Gastrocnemius medialis (tissue), 4 donors: ENCODE results near the gene COL6A2. TPM values are rescaled to one million over a fixed set of nuclear protein-coding genes. Genes with fewer than 3 reads are reported as not detected.

ENCODE experiments used
- ATAC-seq, 2 donors: fragments of 150-250 bp; one replicate each; pipeline ENCODE4 v1.9.1; 2016
- DNase-seq, 2 donors: peaks; one replicate each; pipeline ENCODE4 v3.0.0-alpha.2; 2019
- H3K27ac ChIP-seq, 4 donors: fragments of 200-600 bp; sonication (generic); 1 replicate in 1 of 4; 2 replicates in 3 of 4; pipeline ENCODE4 v1.5.1; 2016 to 2018; ENCODE audit warnings: mild to moderate bottlenecking in 2 of 4, moderate library complexity in 1 of 4
- H3K27me3 ChIP-seq, 3 donors: fragments of 200-600 bp; sonication (generic) in 2 of 3; 1 replicate in 1 of 3; 2 replicates in 2 of 3; pipeline versions ENCODE4 v1.5.1 to v1.6.0; 2016 to 2019; ENCODE audit warnings: mild to moderate bottlenecking in 1 of 3, moderate library complexity in 1 of 3
- H3K36me3 ChIP-seq, 2 donors: fragments of 200-600 bp; sonication (generic) in 1 of 2; one replicate each; pipeline ENCODE4 v1.5.1; 2017 to 2018
- H3K4me1 ChIP-seq, 2 donors: fragments of 200-600 bp; sonication (generic) in 1 of 2; one replicate each; pipeline ENCODE4 v1.5.1; 2016 to 2017; ENCODE audit warnings: mild to moderate bottlenecking in 2 of 2
- H3K4me3 ChIP-seq, 4 donors: fragments of 200-600 bp; sonication (generic) in 3 of 4; 1 replicate in 1 of 4; 2 replicates in 3 of 4; pipeline ENCODE4 v1.5.1; 2016 to 2019; ENCODE audit warnings: mild to moderate bottlenecking in 2 of 4
- H3K9me3 ChIP-seq, 3 donors: fragments of 200-600 bp; sonication (generic) in 2 of 3; 1 replicate in 1 of 3; 2 replicates in 2 of 3; pipeline ENCODE4 v1.5.1; 2016 to 2019
- POLR2A ChIP-seq, 2 donors: fragments of 450-650 bp; IDR thresholded peaks; one replicate each; pipeline ENCODE4 v1.6.1; 2017; ENCODE audit warnings: antibody characterized with exemption in 2 of 2, mild to moderate bottlenecking in 2 of 2, moderate library complexity in 2 of 2
- in situ Hi-C, 4 donors: fragments of 200-750 bp; cut with MboI; loops; one replicate each; pipeline versions ENCODE4 v1.15.0 to v1.8.0; 2017; ENCODE audit warnings: low sequenced_read_pairs in 4 of 4
- intact Hi-C: fragments of 100-400 bp; cut with DNase I; formaldehyde crosslinking; loops from one replicate; pipeline ENCODE4 v1.15.1; 2023; ENCODE audit warnings: low total_unique reads
- total RNA-seq, 4 donors: library from RNA; depleted of rRNA; stranded (reverse); fragments of >200 nt; gene quantifications; one replicate each; pipeline versions ENCODE4 v1.1.0 to v1.2.3, GENCODE V29; 2016
- TF ChIP-seq, protein P1 (sequence below), 5 experiments: fragments of 450-650 bp in 3 of 5; fragments of 200-600 bp in 2 of 5; sonication (generic) in 2 of 5; IDR thresholded peaks in 4 of 5; conservative IDR thresholded peaks in 1 of 5; 1 replicate in 4 of 5; 2 replicates in 1 of 5; pipeline ENCODE4 v1.5.1; 2016 to 2019; ENCODE audit warnings: antibody characterized with exemption in 5 of 5, mild to moderate bottlenecking in 3 of 5, moderate library complexity in 3 of 5

COL6A2 gene
- total RNA-seq, 4 donors from 2014 or later, result 44.0 to 141 (median 88.4) TPM

DNA sequence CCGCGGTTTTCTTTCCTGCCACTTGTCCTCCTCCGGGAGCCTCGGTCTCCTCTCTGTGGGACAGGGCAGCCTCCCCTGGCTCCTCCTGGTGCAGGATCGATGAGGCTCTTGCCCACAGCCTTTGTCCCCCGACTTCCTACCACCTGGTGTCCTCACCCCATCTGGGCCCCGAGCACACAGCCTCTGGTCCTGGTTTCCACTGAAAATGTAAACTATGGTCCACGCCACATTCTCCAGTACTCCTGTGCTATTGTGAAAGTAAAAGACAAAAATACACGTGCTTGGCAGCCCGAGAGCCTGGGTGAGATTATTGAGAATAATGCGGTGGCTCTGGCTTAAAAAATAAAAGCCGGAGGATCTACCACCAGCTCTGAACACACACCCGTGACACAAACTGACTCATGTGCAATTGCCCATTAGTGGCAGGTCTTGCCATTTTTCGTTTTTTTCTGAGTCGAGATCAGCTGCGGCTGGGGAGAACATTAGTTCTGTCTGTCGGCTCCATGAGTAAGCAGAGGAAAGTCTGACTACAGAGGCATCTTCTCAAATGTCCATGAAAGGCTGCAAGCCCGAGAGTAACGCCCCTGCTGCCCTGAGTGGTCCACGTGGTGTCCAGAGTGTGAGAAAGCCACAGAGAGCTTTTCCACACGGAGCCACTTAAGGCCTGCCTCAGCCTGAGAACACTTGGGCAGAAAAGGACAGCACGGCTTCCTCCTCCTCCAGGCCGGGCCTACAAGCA, 5.7 kb upstream of the COL6A2 start:
- H3K4me3 ChIP-seq, result peak overlapping the region in 3 of 4 donors; percentile 21 to 34 (median 29)
- intact Hi-C loops, result no loop called here

DNA sequence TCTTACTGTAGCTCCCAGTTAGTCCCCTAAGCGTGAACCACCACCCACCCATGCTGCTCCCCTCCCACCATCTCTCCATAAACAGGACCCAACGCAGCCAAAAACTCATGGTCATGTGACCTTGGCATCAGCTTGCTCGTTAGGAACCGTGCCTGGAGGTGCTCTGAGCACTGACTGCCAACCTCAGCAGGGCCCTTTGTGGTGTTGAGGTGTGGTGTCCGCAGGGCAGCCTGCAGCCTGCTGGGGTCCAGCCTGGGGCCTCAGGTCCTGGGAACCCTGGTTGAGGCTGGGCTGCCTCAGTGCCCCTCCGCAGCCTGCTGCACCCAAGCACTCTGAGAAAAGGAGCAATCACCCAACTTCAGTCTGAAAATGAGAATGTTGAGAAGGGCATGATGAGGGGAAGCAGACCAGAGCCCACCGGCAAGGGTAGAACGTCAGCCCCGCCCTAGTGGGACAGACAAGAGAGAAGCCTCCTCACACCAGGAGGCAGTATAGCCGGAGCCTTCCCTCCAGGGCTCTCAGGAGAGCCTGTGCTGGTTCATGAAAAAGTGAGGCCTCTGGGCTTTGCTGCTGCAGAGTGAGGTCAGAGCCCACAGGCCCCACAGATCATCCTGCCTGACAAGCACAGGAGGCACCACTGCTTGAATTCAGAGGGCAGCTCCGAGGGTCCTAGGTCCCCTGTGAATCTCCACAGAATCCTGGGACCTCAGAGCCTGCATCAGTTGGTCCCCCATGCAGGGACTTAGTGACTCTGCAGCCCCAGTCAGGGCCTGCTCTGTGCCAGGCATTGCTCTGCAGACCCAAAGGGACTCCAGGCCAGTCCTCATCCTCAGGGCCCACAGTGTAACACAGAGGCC, 4.9 kb upstream of the COL6A2 start:
- no peak for ATAC-seq
- in situ Hi-C loops, result no loop called here
- no peak for DNase-seq

More for the DNA sequence above, 5.7 kb upstream of the COL6A2 start:
- Histone ChIP-seq H3K27ac (peak overlapping the region; percentile 62 to 82 (median 75)), H3K36me3 (no peaks in the 10 kb centered on the region), H3K4me1 (no peaks in the 10 kb centered on the region), H3K9me3 (no peaks in the 10 kb centered on the region), H3K27me3 (peaks cover 3 to 9% (median 6%) of the 10 kb centered on the region in 3 donors)
- peak; percentile 83 to 91 for ATAC-seq
- in situ Hi-C loops, result no loop called here
- TF ChIP-seq, protein P1, sequence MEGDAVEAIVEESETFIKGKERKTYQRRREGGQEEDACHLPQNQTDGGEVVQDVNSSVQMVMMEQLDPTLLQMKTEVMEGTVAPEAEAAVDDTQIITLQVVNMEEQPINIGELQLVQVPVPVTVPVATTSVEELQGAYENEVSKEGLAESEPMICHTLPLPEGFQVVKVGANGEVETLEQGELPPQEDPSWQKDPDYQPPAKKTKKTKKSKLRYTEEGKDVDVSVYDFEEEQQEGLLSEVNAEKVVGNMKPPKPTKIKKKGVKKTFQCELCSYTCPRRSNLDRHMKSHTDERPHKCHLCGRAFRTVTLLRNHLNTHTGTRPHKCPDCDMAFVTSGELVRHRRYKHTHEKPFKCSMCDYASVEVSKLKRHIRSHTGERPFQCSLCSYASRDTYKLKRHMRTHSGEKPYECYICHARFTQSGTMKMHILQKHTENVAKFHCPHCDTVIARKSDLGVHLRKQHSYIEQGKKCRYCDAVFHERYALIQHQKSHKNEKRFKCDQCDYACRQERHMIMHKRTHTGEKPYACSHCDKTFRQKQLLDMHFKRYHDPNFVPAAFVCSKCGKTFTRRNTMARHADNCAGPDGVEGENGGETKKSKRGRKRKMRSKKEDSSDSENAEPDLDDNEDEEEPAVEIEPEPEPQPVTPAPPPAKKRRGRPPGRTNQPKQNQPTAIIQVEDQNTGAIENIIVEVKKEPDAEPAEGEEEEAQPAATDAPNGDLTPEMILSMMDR (IDR thresholded peaks at IDR 0.05 in 4 of 5, conservative IDR thresholded peaks at IDR 0.05 in 1 of 5), result no peak
- peak in 1 of 2 donors; percentile 50 for TF ChIP-seq POLR2A (IDR thresholded peaks at IDR 0.05)
- DNase-seq, result peak; percentile 51 to 71

DNA sequence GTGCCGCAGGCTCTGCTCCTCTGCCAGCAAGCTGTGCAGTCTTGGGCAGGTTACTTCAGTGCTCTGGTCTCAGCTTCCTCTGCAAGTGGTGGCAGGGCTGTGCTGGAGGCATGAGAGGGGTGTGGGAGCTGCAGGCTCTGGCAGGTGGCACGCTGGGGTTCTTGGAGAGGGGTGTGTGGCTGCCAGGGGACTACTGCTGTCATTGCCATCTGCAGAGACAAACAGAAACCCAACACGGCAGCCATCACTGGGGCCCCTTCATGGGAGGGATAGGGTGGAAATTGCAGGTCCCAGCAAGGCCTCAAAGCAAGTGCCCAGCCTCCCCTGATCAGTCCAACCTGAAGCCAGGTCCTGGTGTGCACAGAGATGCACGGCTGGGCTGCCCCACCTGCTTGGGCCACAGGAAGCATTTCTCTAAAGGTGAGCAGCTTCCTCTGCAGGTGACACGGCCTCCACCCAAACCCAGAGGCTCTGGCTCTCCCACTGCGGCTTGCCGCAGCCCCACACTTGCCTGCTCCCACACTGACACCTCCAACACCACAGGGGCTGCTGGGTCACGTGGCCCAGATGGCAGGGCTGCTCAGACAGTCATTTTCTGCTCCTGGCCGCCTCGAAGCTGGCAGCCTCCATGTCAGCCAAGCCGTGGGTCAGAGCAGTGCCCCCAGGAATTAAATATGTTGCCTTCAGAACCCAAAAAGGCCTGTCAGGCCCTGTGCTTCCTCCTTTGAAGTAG, 4.1 kb upstream of the COL6A2 start:
- DNase-seq (no peak), ATAC-seq (no peak)
- Histone ChIP-seq H3K4me1 (no peaks in the 10 kb centered on the region), H3K27me3 (peaks cover 7 to 18% (median 9%) of the 10 kb centered on the region in 3 donors), H3K36me3 (no peaks in the 10 kb centered on the region), H3K4me3 (no peak overlapping the region), H3K9me3 (no peaks in the 10 kb centered on the region), H3K27ac (no peak overlapping the region)
- intact Hi-C loops, result no loop called here
- in situ Hi-C loops, result no loop called here
- TF ChIP-seq, protein P1 (IDR thresholded peaks at IDR 0.05 in 4 of 5, conservative IDR thresholded peaks at IDR 0.05 in 1 of 5), result no peak
- no peak for TF ChIP-seq POLR2A (IDR thresholded peaks at IDR 0.05)

More for the DNA sequence above, 4.9 kb upstream of the COL6A2 start:
- Histone ChIP-seq H3K4me1 (no peaks in the 10 kb centered on the region), H3K9me3 (no peaks in the 10 kb centered on the region), H3K36me3 (no peaks in the 10 kb centered on the region), H3K4me3 (no peak overlapping the region), H3K27me3 (peaks cover 6 to 13% (median 7%) of the 10 kb centered on the region in 3 donors), H3K27ac (peak overlapping the region; percentile 62 to 82 (median 75))
- intact Hi-C loops, result no loop called here
- TF ChIP-seq, protein P1 (IDR thresholded peaks at IDR 0.05 in 4 of 5, conservative IDR thresholded peaks at IDR 0.05 in 1 of 5), result no peak
- TF ChIP-seq POLR2A (IDR thresholded peaks at IDR 0.05), result no peak

DNA sequence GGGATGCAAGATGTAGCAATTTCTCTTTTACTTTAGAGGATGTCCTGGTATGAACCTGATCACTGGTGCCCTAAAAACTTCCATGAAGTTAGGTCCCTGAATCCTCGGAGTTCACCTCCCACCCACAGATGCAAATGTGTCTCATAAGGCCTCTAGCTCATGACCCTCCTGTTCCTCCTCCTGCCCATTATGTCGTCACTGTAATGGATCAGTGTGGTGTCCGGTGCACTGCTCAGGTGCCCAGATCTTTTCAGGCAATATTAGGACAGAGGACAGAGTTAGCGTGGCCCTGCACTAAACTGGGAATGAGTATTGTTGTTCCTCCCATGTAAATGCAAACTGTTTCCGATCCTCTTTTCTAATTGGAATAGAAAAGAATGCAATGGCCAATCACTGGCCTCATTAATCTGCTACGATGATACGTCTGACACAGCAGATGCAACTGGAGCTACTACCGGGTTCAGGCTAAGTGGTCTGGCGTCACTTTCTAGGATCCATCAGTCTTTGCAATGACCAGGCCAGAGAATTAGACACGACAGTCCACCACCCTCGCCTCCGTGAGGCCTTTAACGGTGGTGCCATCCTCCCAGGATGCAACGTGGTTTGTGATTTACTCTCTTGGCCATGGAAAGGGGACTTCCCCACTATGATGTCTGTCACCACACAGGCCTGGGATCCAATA, 3.4 kb upstream of the COL6A2 start:
- DNase-seq, result no peak
- intact Hi-C loops, result no loop called here
- Histone ChIP-seq H3K9me3 (no peaks in the 10 kb centered on the region), H3K36me3 (no peaks in the 10 kb centered on the region), H3K27me3 (peaks cover 9 to 23% (median 14%) of the 10 kb centered on the region in 3 donors), H3K27ac (no peak overlapping the region), H3K4me3 (no peak overlapping the region), H3K4me1 (no peaks in the 10 kb centered on the region)
- in situ Hi-C loops, result no loop called here
- ATAC-seq, result no peak
- TF ChIP-seq, protein P1 (IDR thresholded peaks at IDR 0.05 in 4 of 5, conservative IDR thresholded peaks at IDR 0.05 in 1 of 5), result no peak
- no peak for TF ChIP-seq POLR2A (IDR thresholded peaks at IDR 0.05)
